Measurements from ENCODE around the gene CD96.

Gene CD96

GRCh38 chr3:111681661-111682426, 139.8 kb downstream of the CD96 start:
- no peak for DNase-seq

GRCh38 chr3:111684640-111685039, 142.6 kb downstream of the CD96 start:
- DNase-seq: no peak

- no peak for DNase-seq
Observed at GRCh38 chr3:111688190-111688800, 146.3 kb downstream of the CD96 start.

- DNase-seq: no peak
Observed at GRCh38 chr3:111690242-111690641, 148.2 kb downstream of the CD96 start.

- peak in 1 of 2 experiments; percentile 13 for DNase-seq
Observed at GRCh38 chr3:111691293-111691909, 149.4 kb downstream of the CD96 start.

- no peak for DNase-seq
Observed at GRCh38 chr3:111692593-111693552, 150.9 kb downstream of the CD96 start.

GRCh38 chr3:111694471-111694870, 152.5 kb downstream of the CD96 start:
- DNase-seq: no peak

GRCh38 chr3:111695636-111696117, 153.7 kb downstream of the CD96 start:
- DNase-seq: no peak

GRCh38 chr3:111700054-111700453, 158.1 kb downstream of the CD96 start:
- DNase-seq: no peak

GRCh38 chr3:111701292-111701906, 159.4 kb downstream of the CD96 start:
- no peak for DNase-seq
